ENCODE results near the gene UMODL1. TPM values are rescaled to one million over a fixed set of nuclear protein-coding genes. Genes with fewer than 3 reads are reported as not detected.

UMODL1 gene
- total and polyA plus RNA-seq, 2 donors (not counting 3 experiments of a cell fraction or from before 2014, with no cell fraction given): not detected

DNA sequence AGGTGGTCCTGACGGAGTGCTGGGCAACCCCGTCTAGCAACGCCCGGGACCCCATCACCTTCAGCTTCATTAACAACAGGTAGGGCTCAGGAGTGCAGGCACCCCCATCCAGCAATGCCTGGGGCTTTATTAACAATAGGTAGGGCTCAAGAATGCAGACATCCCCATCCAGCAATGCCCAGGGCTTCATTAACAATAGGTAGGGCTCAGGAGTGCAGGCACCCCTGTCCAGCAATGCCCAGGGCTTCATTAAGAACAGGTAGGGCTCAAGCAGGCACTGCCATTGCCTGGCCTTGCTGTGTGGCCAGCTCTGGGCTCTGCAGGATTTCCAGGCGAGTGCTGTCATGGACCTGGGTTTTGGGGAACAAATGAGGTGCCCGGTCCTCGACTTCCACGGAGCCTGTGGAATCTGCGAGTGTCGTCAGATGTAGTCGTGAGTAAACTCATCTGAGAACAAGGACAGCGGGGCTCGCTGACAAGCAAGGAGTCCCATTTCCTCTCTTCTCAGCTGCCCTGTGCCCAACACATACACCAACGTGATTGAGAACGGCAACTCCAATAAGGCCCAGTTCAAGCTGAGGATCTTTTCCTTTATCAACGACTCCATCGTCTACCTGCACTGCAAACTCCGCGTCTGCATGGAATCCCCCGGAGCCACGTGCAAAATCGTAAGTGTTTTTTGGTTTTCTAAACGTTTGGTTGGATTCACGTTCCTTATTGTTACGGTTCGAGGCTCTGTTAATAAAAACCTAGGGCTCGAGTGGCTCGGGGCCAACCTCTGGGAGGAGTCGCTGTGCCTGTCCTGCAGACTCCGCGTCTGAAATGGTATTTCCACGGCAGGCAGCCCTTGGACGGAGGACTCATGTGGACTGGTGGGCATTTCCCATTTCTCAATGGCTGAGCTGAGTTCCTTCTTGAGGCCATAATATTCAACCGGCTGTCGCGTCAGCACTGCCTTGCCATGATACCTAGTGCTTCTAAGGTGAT, 56.3 kb downstream of the UMODL1 start:
- ChIA-PET CTCF (interaction anchor here (1.0 to 2.6 kb wide), 3 partner anchors 10 to 311 kb away, joined by 3 to 14 read pairs (median 5); no protein-coding TSS in a partner anchor), POLR2A (no interaction called here)
- Histone ChIP-seq H3K27me3 (ENCODE audit: control insufficient read depth in 2 of 2, insufficient read depth in 2 of 2, low read length in 2 of 2) (peaks cover 0 to 3% of the 10 kb centered on the region in 2 experiments), H3K27ac (ENCODE audit: insufficient read depth, low read depth, low read length) (no peak overlapping the region), H3K9me3 (replicated peaks; ENCODE audit: control insufficient read depth, insufficient read depth, low read length) (no peaks in the 10 kb centered on the region), H4K20me1 (replicated peaks; ENCODE audit: control insufficient read depth, extremely low read depth, insufficient read depth, low read length) (no peaks in the 10 kb centered on the region), H3K36me3 (ENCODE audit: control insufficient read depth in 2 of 2, extremely low read depth in 1 of 2, insufficient read depth in 2 of 2, low read length in 2 of 2) (no peaks in the 10 kb centered on the region), H3K4me1 (ENCODE audit: control insufficient read depth, extremely low read depth, insufficient read depth, low read length) (no peaks in the 10 kb centered on the region), H3K4me3 (replicated peaks in 1 of 3; ENCODE audit: insufficient read depth in 1 of 3, low read depth in 1 of 3, low read length in 3 of 3) (no peak overlapping the region), H3K79me2 (ENCODE audit: control insufficient read depth, insufficient read depth, low read length) (no peaks in the 10 kb centered on the region), H3K4me2 (ENCODE audit: insufficient read depth, low read length) (no peak overlapping the region), H2AFZ (ENCODE audit: low read depth, low read length) (no peak overlapping the region), H3K9ac (replicated peaks; ENCODE audit: extremely low read depth, insufficient read depth, low read length) (no peak overlapping the region), H3K9me1 (replicated peaks; ENCODE audit: control insufficient read depth, extremely low read depth, insufficient read depth, low read length) (no peaks in the 10 kb centered on the region)
- TF ChIP-seq GATA2 (IDR thresholded peaks at IDR 0.05; ENCODE audit: insufficient read depth, insufficient read length, low read depth, low read length): no peak
- no TSS peak for BruUV-seq (replicated peaks)
- intact Hi-C loops (cut with micrococcal nuclease) (no loop called here), dilution Hi-C loops (cut with MboI; ENCODE audit: extremely low pct_ligation_motif_present, low sequenced_read_pairs) (no loop called here)
- FAIRE-seq (no peak), DNase-seq (ENCODE audit: low read depth, low spot score) (no peak)

DNA sequence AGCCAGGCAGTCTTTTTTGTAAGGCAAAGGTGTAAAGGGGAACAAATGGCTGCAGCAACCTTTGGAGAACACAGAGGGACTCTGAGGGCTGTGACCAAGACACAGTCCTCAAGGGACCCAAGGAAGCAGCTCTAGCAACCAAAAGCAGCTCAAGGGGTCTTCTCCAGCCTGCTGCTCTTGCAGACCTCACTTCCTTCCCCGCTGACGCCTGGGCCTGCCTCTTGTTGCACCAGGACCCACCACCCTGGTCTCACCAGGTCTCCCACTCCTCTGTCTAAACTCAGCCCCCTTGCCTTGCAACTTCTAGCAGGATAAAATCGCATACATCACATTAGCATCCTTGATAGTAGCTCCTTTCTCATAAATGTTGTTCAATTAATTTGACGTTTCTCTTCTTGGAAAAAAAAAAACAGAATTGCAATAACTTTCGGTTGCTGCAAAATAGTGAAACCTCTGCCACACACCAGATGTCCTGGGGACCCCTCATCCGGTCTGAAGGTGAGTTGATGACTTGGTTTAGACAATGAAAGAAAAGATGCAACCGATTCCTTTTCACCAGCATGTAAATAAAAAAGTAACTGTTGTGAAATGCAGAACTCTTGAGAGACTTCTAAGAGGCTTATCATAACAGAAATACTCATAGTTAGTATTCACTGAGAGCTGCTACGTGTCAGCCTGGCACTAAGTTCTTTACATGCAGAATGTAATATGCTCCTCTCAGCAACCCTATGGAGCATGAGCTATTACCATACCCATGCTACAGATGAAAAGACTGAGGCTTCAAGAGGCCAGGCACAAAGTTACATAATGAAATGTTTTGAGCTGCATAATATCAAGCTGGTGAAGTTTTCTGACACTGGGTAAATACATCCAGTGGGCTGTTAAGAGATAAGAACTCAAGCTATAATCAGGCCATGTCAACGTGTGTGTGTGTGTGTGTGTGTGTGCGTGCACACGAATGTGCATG, 58.5 kb downstream of the UMODL1 start:
- BruUV-seq (replicated peaks): no TSS peak
- POLR2A ChIA-PET: no interaction called here
- no peak for FAIRE-seq
- H3K36me3 ChIP-seq (ENCODE audit: control insufficient read depth in 2 of 2, extremely low read depth in 1 of 2, insufficient read depth in 2 of 2, low read length in 2 of 2): no peaks in the 10 kb centered on the region
- TF ChIP-seq CTCF (IDR thresholded peaks at IDR 0.05; ENCODE audit: extremely low read depth in 1 of 2, insufficient read depth in 1 of 2, low read depth in 1 of 2, low read length in 2 of 2) (no peak), POLR2AphosphoS5 (IDR thresholded peaks at IDR 0.05; ENCODE audit: insufficient read depth, low read depth, low read length) (no peak), POLR2A (IDR thresholded peaks at IDR 0.05; ENCODE audit: low read depth, low read length) (no peak), FOS (IDR thresholded peaks at IDR 0.05; ENCODE audit: borderline replicate concordance, insufficient read depth, low read length) (no peak), MYC (IDR thresholded peaks at IDR 0.05; ENCODE audit: low read depth, low read length) (no peak), EZH2 (IDR thresholded peaks at IDR 0.05; ENCODE audit: borderline replicate concordance, low read depth, low read length, severe bottlenecking) (no peak), JUN (IDR thresholded peaks at IDR 0.05; ENCODE audit: borderline replicate concordance, insufficient read depth, insufficient read length, low read depth) (no peak), GATA2 (IDR thresholded peaks at IDR 0.05; ENCODE audit: insufficient read depth, insufficient read length, low read depth, low read length) (no peak)
- intact Hi-C loops (cut with micrococcal nuclease) (no loop called here), dilution Hi-C loops (cut with MboI; ENCODE audit: extremely low pct_ligation_motif_present, low sequenced_read_pairs) (no loop called here)
- H3K27ac ChIP-seq (ENCODE audit: insufficient read depth, low read depth, low read length): no peak overlapping the region
- H3K4me3 ChIP-seq (replicated peaks in 1 of 3; ENCODE audit: insufficient read depth in 1 of 3, low read depth in 1 of 3, low read length in 3 of 3): no peak overlapping the region
- CTCF ChIA-PET: interaction anchor here (1.2 kb wide), 1 partner anchor 12 kb away, joined by 12 read pairs; no protein-coding TSS in a partner anchor
- no peak overlapping the region for H3K4me2 ChIP-seq (ENCODE audit: insufficient read depth, low read length)
- H4K20me1 ChIP-seq (replicated peaks; ENCODE audit: control insufficient read depth, extremely low read depth, insufficient read depth, low read length): no peaks in the 10 kb centered on the region
- no peaks in the 10 kb centered on the region for H3K9me3 ChIP-seq (replicated peaks; ENCODE audit: control insufficient read depth, insufficient read depth, low read length)
- H3K27me3 ChIP-seq (ENCODE audit: control insufficient read depth in 2 of 2, insufficient read depth in 2 of 2, low read length in 2 of 2): peaks cover 0 to 3% of the 10 kb centered on the region in 2 experiments
- H3K4me1 ChIP-seq (ENCODE audit: control insufficient read depth, extremely low read depth, insufficient read depth, low read length): no peaks in the 10 kb centered on the region
- no peak overlapping the region for H2AFZ ChIP-seq (ENCODE audit: low read depth, low read length)
- no peaks in the 10 kb centered on the region for H3K9me1 ChIP-seq (replicated peaks; ENCODE audit: control insufficient read depth, extremely low read depth, insufficient read depth, low read length)
- no peak overlapping the region for H3K9ac ChIP-seq (replicated peaks; ENCODE audit: extremely low read depth, insufficient read depth, low read length)
- H3K79me2 ChIP-seq (ENCODE audit: control insufficient read depth, insufficient read depth, low read length): no peaks in the 10 kb centered on the region
- no peak for DNase-seq (ENCODE audit: low read depth, low spot score)

Data from endothelial cell of umbilical vein (primary cell).